ENCODE measurements around the gene NCCRP1.
"Not testable (repeated sequence)": the region's sequence is repeated elsewhere in the genome, so short reads cannot be mapped to it uniquely, and the experiment has no call there.

NCCRP1 gene

GRCh38 chr19:39211731-39212374 lies 15.1 kb downstream of the NCCRP1 start:
- DNase-seq = no peak

- DNase-seq = no peak
Observed at GRCh38 chr19:39212375-39212742, 15.6 kb downstream of the NCCRP1 start.

- DNase-seq = not testable (repeated sequence)
Observed at GRCh38 chr19:39215323-39215722, 18.6 kb downstream of the NCCRP1 start.

GRCh38 chr19:39217094-39217493 lies 20.3 kb downstream of the NCCRP1 start:
- DNase-seq = no peak

GRCh38 chr19:39218230-39219007 lies 21.7 kb downstream of the NCCRP1 start:
- DNase-seq = no peak

GRCh38 chr19:39219108-39219507 lies 22.3 kb downstream of the NCCRP1 start:
- not testable (repeated sequence) for DNase-seq

- DNase-seq = no peak
Observed at GRCh38 chr19:39223703-39224279, 27.0 kb downstream of the NCCRP1 start.

GRCh38 chr19:39224910-39225309 lies 28.1 kb downstream of the NCCRP1 start:
- no peak for DNase-seq

- DNase-seq = no peak
Observed at GRCh38 chr19:39230096-39230764, 33.5 kb downstream of the NCCRP1 start.

- no peak for DNase-seq
Observed at GRCh38 chr19:39232708-39233107, 35.9 kb downstream of the NCCRP1 start.

- no peak for DNase-seq
Observed at GRCh38 chr19:39236527-39236926, 39.8 kb downstream of the NCCRP1 start.

GRCh38 chr19:39237200-39238184 lies 40.7 kb downstream of the NCCRP1 start:
- DNase-seq = no peak

GRCh38 chr19:39238209-39238608 lies 41.4 kb downstream of the NCCRP1 start:
- no peak for DNase-seq

- DNase-seq = no peak
Observed at GRCh38 chr19:39238944-39239343, 42.2 kb downstream of the NCCRP1 start.

GRCh38 chr19:39240421-39240820 lies 43.7 kb downstream of the NCCRP1 start:
- no peak for DNase-seq

GRCh38 chr19:39243741-39244140 lies 47.0 kb downstream of the NCCRP1 start:
- DNase-seq = not testable (repeated sequence)

- not testable (repeated sequence) for DNase-seq
Observed at GRCh38 chr19:39244410-39245100, 47.8 kb downstream of the NCCRP1 start, which contains the start of gene IFNL3. Gene IFNL3, minus strand, starts transcription at chr19:39245006. Its CDS starts 39 bp downstream, at chr19:39244967.

GRCh38 chr19:39245166-39245565 lies 48.4 kb downstream of the NCCRP1 start:
- DNase-seq = not testable (repeated sequence)

- DNase-seq = no peak
Observed at GRCh38 chr19:39246951-39247669, 50.3 kb downstream of the NCCRP1 start.

Data from KG1 (cell line).